ENCODE data around the gene RAD21L1.
"Not testable (repeated sequence)": the region's sequence is repeated elsewhere in the genome, so short reads cannot be mapped to it uniquely, and the experiment has no call there.

- TF ChIP-seq, protein P1, sequence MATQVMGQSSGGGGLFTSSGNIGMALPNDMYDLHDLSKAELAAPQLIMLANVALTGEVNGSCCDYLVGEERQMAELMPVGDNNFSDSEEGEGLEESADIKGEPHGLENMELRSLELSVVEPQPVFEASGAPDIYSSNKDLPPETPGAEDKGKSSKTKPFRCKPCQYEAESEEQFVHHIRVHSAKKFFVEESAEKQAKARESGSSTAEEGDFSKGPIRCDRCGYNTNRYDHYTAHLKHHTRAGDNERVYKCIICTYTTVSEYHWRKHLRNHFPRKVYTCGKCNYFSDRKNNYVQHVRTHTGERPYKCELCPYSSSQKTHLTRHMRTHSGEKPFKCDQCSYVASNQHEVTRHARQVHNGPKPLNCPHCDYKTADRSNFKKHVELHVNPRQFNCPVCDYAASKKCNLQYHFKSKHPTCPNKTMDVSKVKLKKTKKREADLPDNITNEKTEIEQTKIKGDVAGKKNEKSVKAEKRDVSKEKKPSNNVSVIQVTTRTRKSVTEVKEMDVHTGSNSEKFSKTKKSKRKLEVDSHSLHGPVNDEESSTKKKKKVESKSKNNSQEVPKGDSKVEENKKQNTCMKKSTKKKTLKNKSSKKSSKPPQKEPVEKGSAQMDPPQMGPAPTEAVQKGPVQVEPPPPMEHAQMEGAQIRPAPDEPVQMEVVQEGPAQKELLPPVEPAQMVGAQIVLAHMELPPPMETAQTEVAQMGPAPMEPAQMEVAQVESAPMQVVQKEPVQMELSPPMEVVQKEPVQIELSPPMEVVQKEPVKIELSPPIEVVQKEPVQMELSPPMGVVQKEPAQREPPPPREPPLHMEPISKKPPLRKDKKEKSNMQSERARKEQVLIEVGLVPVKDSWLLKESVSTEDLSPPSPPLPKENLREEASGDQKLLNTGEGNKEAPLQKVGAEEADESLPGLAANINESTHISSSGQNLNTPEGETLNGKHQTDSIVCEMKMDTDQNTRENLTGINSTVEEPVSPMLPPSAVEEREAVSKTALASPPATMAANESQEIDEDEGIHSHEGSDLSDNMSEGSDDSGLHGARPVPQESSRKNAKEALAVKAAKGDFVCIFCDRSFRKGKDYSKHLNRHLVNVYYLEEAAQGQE (IDR thresholded peaks at IDR 0.05; ENCODE audit: borderline replicate concordance) = not testable (repeated sequence)
- TF ChIP-seq CTCF (IDR thresholded peaks at IDR 0.05; ENCODE audit: poor library complexity, severe bottlenecking); EP300 (conservative IDR thresholded peaks at IDR 0.05; ENCODE audit: poor library complexity, severe bottlenecking); MXI1 (conservative IDR thresholded peaks at IDR 0.05; ENCODE audit: poor library complexity, severe bottlenecking); EZH2 (IDR thresholded peaks at IDR 0.05; ENCODE audit: borderline replicate concordance, insufficient read depth, low read length, poor library complexity, severe bottlenecking); TAF1 (IDR thresholded peaks at IDR 0.05; ENCODE audit: low read depth); RAD21 (conservative IDR thresholded peaks at IDR 0.05): not testable (repeated sequence)
These were observed 9.1 kb upstream of the RAD21L1 start for GRCh38 chr20:1216527-1217427.

Data from neural cell (in vitro differentiated cells).